Measurements from ENCODE around the gene NCOA3. TPM values are rescaled to one million over a fixed set of nuclear protein-coding genes. Genes with fewer than 3 reads are reported as not detected.

The NCOA3 gene
- total RNA-seq, 1 donor from 2014 or later: 17.9 TPM

- TF ChIP-seq, protein P1, sequence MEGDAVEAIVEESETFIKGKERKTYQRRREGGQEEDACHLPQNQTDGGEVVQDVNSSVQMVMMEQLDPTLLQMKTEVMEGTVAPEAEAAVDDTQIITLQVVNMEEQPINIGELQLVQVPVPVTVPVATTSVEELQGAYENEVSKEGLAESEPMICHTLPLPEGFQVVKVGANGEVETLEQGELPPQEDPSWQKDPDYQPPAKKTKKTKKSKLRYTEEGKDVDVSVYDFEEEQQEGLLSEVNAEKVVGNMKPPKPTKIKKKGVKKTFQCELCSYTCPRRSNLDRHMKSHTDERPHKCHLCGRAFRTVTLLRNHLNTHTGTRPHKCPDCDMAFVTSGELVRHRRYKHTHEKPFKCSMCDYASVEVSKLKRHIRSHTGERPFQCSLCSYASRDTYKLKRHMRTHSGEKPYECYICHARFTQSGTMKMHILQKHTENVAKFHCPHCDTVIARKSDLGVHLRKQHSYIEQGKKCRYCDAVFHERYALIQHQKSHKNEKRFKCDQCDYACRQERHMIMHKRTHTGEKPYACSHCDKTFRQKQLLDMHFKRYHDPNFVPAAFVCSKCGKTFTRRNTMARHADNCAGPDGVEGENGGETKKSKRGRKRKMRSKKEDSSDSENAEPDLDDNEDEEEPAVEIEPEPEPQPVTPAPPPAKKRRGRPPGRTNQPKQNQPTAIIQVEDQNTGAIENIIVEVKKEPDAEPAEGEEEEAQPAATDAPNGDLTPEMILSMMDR (conservative IDR thresholded peaks at IDR 0.05; ENCODE audit: low read depth, low read length): no peak
- no peak overlapping the region for H3K4me3 ChIP-seq (ENCODE audit: low read depth, low read length)
- no peak for DNase-seq (ENCODE audit: low read depth)
These were observed 182.8 kb downstream of the NCOA3 start for GRCh38 chr20:47684306-47685080.

GRCh38 chr20:47686545-47686944 lies 184.9 kb downstream of the NCOA3 start:
- TF ChIP-seq, protein P1 (conservative IDR thresholded peaks at IDR 0.05; ENCODE audit: low read depth, low read length): no peak
- no peak for DNase-seq (ENCODE audit: low read depth)
- H3K4me3 ChIP-seq (ENCODE audit: low read depth, low read length): no peak overlapping the region

GRCh38 chr20:47687095-47687987 lies 185.7 kb downstream of the NCOA3 start:
- DNase-seq (ENCODE audit: low read depth): no peak
- no peak overlapping the region for H3K4me3 ChIP-seq (ENCODE audit: low read depth, low read length)
- TF ChIP-seq, protein P1 (conservative IDR thresholded peaks at IDR 0.05; ENCODE audit: low read depth, low read length): no peak

- TF ChIP-seq, protein P1 (conservative IDR thresholded peaks at IDR 0.05; ENCODE audit: low read depth, low read length): no peak
- DNase-seq (ENCODE audit: low read depth): no peak
- no peak overlapping the region for H3K4me3 ChIP-seq (ENCODE audit: low read depth, low read length)
These were observed 187.0 kb downstream of the NCOA3 start for GRCh38 chr20:47688385-47689381.

DNA sequence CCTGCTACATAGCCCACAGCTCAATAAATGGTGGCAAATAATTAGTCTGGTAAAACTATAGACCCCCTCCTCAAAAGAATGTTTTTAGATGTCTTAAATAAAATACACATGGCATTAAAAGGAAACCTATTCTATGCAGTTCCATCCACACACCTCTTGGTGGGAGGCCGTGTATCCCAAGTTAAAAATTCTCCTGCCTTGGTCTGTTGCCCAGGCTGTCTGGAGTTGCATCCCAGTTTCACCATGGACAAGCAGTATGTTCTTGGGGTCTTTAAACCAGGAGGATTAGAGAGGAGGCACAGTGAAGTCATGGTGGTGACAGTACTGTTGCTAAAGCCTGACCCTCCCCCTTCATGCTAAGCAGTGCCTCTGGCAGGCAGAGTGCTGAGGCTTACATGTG lies 188.0 kb downstream of the NCOA3 start:
- TF ChIP-seq, protein P1 (conservative IDR thresholded peaks at IDR 0.05; ENCODE audit: low read depth, low read length): peak; percentile 17
- H3K4me3 ChIP-seq (ENCODE audit: low read depth, low read length): no peak overlapping the region
- no peak for DNase-seq (ENCODE audit: low read depth)

- no peak for DNase-seq (ENCODE audit: low read depth)
- TF ChIP-seq, protein P1 (conservative IDR thresholded peaks at IDR 0.05; ENCODE audit: low read depth, low read length): no peak
- H3K4me3 ChIP-seq (ENCODE audit: low read depth, low read length): no peak overlapping the region
These were observed 189.9 kb downstream of the NCOA3 start for GRCh38 chr20:47691625-47692024.
